Hematopoietic multipotent progenitor cell treated with erythropoietin and hydrocortisone succinate and interleukin-3 and kit ligand, for 17 days (in vitro differentiated cells): ENCODE data around the gene SV2C.

ENCODE experiments used
- DNase-seq: peaks from one replicate; pipeline ENCODE4 v3.0.0-alpha.2; 2015; ENCODE audit warnings: low spot score

Gene SV2C

DNA sequence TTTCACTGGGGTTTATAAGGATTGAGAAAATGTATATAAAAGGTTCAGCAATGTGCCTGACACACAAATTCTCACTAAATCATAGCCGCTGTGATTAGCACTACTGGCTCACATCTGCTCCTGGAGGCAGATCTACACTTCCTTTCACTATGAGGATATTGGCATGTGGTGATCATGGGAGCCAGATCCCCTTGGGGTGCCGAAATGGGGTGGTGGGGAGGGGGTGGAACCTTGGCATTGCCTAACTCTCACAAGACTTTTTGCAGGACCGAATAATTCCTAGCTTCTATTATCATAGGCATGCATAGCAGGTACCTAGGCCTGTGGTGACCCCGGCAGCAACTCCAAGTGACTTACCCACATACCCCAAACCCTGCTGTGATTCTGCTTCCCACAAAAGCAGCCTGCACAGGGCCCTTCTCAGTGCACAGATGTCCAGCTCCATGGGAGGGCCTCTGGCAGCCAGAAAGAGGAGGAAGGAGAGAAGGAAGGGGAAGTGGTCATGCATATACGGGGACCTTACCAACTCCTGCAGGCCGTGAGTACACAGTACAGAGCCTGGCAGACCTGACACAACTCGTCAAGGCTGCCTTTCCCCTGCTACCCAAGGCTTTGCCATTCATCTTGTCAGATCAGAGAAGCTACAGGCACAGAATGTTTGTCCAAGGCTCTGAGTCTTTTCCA lies 258.6 kb downstream of the SV2C start:
- DNase-seq: no peak

DNA sequence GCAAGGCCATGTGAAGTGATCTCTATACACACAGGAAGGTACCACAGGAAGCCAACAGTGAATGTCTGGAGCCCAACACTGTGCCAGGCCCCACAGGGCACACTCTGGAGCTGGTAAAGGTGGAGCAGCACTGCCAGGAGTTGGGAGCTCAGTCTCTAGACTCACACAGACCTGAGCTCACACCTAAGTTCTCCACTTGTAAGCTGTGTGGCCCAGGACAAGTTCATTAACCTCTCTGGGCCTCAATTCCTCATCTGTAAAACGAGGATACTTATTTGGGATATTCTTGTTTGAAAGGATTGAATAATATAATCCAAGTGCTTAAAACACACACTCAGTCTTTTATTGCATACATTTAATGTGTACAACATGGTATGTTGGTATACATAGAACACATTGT lies 259.3 kb downstream of the SV2C start:
- DNase-seq: no peak

DNA sequence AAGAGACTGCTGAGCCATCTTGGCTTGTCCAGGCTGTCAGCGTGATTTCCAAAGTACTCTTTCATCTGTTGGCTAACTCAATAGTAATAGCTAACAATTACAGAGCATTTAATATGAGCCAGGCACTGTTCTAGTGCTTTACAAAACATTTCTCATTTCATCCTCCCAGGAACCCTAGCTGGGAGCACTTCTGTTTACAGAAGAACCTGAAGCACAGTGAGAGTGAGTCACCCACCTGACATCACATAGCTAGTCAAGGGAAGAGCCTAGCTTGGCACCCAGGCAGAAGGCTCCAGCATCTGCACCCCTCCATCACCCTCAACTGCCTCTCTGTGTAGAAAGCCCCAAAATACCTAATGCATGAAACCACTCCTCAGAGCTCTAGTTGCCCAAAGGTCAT lies 262.4 kb downstream of the SV2C start:
- DNase-seq: no peak

DNA sequence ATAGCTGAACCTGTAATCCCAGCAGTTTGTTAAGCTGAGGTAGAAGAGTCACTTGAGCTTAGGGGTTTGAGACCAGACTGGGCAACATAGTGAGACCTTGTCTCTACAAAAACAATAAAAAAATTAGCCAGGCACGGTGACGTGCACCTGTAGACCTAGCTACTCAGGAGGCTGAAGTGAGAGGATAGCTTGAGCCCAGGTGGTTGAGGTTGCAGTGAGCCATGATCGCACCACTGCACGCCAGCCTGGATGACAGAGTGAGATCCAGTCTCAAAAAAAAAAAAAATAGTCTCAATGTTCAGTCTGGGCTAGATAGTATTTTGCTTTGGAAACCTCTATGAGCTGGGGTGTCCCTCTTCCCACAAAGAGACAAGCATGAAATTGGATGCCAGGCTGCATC lies 268.0 kb downstream of the SV2C start:
- DNase-seq: no peak

DNA sequence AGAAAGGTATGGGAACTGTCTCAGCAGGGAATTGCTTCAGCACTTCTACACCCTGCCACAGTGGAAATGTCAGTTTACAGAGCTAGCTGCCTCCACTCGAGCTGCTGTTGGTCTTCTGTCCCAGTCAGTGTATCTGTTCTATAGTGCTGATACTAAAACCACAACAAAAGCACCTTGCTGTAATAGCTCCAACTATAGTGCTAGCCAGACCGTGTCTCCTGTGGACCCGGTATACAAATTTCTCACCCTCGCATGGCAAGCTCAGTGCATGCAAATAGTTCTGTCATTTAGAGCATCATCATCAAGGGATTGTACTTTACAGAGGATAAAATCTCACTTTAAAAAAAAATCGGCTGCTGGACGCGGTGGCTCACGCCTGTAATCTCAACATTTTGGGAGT lies 268.4 kb downstream of the SV2C start:
- DNase-seq: no peak

DNA sequence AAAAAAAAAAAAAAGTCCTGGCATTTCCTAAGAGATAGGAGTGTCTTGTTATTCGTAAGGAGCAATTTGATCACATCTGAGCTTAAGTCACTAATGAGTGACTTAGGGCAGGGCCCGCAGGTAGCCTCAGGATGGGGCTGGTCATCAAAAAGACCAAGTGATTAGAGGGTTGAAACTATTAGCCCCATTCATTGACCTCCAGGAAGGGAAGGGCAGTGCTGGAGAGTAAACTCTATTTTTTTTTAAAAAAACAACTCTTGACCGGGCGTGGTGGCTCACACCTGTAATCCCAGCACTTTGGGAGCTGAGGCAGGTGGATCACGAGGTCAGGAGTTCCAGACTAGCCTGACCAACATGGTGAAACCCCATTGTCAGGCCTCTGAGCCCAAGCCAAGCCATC lies 273.7 kb downstream of the SV2C start:
- DNase-seq: no peak

DNA sequence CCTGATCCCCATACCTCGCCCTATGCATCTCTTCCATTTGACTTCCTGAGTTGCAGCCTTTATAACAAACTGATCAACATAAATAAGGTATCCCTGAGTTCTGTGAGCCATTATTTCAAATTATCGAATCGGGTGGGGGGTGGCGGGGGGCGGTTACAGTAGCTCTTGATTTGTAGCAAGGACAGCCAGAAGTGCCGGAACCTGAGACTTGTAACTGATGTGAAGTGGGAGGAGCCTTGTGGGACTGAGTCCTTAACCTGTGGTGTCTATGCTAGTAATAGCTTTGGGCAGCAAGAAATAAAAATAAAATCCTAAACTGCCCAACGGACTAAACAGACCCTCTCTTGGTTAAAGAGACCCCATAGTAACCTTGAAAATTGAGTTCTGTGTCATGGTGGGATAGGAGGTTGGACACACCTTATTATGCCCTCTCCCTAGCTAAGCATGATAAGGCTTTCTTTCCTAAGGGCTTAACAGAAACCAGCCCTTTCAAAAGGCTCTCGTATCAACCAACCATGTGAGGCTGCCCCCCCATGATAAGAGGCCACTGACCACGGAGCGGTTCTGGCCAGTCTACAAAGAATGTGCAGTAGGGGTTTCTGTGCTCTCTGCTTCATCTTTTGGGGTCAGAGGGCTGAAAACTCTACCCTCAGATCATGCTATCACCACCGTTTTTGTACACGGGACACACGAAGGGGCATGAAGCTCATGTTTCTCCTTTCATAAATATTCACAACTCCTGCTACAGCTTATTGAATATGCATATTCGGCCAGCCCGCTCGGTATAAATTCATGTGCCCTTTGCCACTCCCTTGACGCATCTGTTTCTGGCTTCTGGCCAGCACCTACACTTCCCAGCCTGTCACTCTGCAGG lies 280.4 kb downstream of the SV2C start:
- DNase-seq: peak; percentile 93

DNA sequence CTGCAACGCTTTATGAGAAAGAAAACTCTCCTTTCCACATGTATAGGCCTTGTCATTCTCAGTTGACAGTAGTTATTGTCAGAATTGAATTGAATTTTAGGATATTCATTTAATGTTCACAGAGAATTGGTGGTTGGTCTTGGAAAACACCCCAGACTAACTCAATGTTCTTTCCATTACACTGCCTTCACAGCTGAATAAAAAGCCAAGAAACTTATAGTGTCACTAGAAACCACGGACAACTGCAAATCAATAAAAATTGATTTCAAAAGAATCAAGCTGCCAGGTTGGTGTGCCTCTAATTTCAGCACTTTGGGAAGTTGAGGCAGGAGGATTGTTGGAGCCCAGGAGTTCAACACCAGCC lies 281.0 kb downstream of the SV2C start:
- DNase-seq: no peak

DNA sequence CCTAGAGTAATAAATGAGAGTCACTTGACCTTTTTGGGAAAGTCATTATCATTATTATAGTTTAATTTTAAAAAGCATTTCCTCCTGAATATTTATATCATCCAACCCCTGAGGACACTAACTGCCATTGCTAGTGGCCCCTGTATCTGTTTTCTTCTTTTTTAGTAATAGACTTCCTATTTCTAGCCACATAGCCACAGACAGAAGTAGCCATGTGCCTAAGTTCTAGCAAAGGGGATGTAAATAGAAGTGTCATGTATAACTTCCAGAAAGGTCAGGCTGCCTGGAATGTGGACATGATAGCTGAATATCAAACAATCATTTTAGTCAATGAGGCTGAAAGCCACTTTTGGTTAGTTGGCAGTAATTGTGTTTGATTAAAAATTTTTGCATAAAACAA lies 282.4 kb downstream of the SV2C start:
- no peak for DNase-seq

DNA sequence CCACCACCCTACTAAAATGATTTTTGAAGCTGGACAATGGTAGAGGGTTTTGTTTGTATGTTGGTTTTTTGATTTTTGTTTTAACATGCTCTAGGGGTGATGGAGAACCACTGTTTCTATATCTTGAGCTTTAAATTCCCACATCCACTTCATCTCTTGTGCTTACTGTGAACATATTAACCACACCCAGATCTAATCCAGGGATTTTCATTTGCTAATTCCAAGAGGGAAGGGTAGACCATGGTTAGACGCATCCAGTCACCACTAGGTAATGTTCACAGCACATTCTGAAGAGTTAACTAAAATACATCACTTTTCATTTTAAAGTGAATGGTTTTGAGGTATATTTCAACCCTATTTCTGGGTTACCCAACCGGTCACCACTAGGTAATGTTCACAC lies 283.4 kb downstream of the SV2C start:
- peak; percentile 23 for DNase-seq

DNA sequence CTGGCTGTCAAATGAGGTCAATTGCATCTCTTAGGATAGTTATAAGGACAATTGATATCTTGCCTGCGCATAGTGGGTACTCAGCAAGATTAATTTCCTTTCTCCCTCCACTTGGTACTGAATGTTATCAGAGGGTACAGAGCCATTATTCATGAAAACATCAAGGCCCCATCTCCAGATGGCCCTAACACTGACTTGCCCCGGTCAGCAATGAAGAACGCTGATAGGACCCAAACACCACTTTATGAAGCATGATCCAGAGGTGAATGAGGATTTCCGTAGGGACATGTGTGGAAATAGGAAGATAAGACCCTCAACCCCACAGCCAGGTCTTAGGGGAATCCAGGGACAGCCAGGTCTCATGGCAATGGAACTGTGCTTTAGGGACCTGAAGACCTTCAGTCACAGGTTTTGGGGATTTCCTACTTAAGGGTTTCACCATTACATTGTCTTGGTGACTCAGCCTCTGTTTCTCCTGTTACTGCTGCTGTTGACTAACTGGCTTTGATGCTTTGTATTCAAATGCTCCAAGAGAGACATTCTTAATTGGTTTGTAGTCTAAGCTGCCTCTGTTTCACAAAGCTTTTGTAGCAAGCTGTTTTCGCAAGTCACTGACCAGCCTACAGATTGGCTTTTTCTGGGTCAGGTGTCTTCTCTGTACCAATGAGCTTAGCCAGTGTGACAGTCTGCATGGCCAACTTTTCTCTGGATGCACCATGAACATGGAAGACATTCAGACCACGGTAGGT lies 284.6 kb downstream of the SV2C start:
- DNase-seq: peak; percentile 31

DNA sequence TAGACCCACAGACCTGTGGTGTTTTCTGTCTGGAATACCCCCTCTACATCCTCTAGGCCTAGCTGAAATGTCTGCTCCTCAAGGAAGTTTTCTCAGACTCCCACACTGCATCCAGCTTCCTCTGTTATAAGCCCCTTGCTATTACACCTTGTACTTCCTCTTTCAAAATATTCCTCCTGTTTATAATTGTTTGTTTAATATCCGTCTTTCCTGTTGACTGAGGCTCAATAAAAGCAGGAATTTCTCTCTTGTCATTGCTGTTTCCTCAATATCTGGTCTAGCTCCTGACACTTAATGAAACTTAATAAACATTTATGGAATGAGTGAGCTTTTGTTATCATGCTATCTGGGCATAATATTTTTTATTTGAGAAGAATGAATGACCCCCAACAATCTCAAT lies 285.8 kb downstream of the SV2C start:
- DNase-seq: no peak

DNA sequence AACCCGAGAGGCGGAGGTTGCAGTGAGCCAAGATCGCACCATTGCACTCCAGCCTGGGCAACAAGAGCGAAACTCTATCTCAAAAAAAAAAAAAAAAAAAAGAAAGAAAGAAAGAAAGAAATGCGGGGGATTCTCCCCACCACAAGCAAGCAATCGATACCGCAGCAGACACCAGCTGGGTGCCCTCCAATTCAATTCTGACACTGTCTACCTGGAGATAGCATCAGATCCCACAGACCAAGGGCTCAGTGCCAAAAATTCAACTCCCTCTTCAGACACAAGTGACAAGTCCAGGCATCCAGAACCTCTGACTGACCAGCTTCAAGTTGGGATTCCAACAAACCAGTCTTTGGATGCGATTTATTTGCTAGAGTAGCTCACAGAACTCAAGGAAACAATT lies 286.5 kb downstream of the SV2C start:
- peak; percentile 42 for DNase-seq

DNA sequence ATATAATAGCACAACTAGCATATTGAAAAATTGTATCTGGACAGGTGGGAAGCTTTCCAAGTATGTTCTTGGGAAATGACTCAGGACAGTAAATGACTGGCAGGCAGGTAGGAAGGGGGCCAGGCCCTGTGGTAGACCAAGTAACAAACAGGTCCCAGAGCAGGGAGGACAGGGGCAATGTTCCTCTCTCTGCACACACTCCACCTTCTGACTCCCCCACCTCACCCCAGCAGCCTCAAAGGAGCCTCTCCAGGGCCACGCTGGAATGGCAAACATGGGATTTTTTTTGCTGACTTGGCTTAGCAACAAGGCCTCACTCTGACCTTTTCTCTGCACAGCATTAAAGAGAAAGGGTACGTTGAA lies 288.8 kb downstream of the SV2C start:
- DNase-seq: peak; percentile 53

DNA sequence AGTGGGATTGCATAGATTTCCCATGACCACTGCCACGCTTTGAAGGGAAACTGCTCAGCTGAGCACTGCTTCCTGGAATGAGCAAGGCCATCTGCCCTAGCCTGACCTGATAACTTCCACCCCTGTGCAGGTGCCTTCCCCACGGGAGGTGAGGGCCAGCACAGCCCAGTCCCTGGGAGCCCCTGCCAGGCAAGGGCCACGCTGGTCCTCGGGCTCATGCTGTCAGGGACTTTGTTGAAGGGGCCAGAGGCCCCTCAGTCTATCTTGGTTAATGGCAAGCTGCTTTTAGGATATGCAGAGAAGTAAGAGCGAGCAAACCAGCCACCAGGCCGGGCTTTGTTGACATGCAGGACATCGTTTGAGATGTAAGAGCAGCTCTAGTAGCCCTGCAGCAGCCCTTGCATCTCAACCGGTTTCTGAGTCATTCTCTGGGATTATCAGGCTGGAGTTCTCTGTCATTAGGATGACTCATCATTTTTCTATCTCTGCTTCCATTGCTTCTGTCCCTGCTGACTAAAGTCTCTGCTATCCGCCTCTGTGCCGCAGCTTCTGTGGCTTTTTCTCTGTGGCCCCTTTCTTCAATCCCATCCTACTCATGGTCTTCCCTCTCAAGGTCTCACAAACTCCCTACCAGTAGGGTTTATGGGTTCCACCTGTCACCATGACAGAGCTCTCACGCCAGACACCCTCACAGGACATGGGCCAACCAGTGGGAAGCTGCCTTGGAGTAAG lies 289.3 kb downstream of the SV2C start:
- DNase-seq: peak; percentile 89

DNA sequence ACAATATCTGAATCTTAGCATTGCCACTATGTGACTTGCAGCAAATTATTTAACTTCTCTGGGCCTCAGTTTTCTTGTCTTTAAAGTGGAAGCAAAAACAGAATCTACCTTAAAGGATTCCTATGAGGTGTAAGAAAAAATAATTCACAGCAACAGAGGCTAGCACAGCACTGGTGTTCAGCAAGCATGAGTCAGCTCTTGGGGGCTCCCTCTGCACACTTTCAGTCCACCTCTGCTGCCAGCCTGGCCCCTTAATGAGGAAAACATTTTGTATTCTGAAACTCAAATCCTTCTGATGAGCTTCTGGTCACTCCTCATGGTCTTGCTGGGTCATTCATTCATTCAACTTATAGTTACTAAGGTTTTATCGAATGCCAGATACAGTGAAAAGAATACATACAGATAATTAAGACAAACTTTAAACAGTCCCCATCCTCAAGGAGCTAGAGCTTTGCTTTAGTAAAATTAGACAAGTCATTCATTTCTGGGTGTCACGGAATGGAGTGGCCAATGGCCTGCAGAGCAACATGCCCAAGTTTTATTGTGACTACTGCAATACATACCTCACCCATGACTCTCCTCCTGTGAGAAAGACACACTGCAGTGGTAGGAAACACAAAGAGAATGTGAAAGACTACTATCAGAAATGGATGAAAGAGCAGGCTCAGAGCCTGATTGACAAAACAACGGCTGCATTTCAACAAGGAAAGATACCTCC lies 293.1 kb downstream of the SV2C start:
- DNase-seq: peak; percentile 46

DNA sequence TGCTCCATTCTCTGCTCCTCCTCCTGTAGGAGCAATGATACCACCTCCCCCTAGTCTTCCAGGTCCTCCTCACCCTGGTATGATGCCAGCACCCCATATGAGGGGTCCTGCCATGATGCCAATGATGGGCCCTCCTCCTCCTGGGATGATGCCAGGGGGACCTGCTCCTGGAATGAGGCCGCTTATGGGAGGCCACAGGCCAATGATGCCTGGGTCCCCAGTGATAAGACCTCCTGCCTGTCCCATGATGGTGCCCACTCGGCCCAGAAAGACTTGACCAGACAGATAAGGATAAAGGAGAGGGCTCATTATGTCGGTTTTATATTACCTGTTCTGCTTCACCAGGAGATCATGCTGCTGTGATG lies 293.7 kb downstream of the SV2C start:
- peak; percentile 61 for DNase-seq

DNA sequence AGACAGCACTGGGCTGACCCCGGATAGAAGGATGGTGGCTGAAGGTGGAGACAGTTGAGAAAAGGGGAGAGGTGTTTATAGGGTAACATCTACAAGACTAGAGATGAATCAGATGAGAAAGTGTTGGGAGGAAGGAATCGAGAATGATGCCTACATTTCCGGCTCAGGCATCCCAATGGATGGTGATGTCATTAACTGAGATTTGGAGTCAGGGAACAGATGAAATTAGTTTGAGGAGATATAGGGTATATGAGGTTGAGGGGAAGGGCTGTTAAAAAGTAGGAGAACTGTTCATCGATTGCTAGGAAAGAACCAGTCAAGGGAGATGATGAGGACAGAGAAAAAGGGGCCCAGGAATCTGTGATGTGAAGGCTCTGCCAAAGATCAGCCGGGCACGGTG lies 295.2 kb downstream of the SV2C start:
- DNase-seq: no peak

DNA sequence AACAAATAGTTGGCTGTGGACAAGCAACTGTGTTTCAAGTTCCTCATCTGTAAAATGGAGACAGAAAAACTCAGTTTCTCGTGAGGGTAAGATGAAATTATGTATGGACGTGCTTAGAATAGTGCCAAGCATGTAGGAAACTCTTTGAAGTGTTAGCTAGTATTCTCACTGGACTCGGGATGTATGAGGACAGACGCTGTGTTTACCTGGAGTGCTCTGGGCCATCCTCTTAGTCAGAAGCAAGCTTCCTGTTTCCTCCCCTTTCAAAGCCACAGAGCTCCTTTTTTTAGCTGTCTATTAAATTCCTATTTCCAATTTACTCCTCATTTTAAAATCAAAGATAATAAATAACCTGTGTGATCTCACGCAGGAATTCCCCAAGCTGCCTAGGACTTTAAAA lies 296.1 kb downstream of the SV2C start:
- DNase-seq: no peak

DNA sequence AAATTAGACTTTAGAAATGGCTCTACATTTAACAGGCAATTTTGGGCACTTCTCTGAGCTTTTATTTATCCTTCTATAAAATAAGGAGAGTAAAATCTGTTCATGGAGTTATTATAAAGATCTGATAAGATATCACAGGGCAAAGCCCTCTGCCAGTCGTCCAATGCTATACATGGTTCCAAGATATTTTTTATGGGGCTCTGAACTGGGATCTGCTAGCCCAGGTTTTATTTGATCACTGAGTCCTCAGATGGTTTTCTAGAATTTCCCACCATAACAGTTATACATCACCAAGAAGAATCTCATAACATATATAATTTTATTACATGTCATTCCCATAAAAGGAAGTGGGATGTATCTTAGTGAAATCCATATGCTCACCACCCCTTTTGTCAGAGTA lies 296.7 kb downstream of the SV2C start:
- DNase-seq: no peak

DNA sequence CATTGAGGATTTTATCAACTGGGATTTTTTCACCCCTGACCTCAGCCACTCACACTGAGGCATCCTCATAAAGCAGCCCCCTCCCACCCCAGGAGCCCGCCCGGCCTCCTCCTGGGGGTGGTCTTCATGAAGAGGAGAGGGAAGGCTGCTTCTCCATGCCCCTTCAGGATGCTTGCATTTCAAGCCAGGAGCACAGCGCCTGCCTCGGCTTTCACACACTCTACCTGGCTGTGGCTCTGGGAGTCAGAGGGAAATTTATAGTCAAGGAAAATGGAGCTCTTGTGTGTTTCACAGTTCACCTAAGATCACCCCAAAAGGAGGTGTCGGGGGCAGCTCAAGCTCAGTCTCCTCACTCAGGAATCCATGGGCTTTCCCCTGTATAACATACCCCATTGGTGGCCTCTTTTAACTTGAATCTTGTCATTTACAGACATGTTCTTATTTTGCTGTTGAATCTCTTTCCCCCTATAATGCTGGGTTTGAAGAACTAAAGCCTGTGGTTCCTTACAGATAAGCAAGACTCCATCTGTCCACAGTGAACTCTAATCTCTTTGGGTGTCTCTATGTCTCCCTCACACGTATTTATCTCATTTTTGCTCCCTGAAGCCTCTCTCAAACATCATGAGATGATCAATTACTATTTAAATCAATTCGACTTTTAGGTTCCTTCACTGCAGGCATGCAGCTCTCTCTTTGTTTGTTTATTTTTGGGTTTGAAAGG lies 297.3 kb downstream of the SV2C start:
- peak; percentile 43 for DNase-seq
